SU-DHL-6 (cell line): ENCODE results near the gene APRT.

ENCODE experiments used
- H2AFZ ChIP-seq: fragments of 200-600 bp; sonication (generic); 2 replicates; pipeline ENCODE4 v1.6.1; 2014; ENCODE audit warnings: low read depth, mild to moderate bottlenecking, moderate library complexity, mixed read lengths, antibody characterized with exemption, low read length; ENCODE audit not compliant: severe bottlenecking
- H3F3A ChIP-seq: fragments of 200-600 bp; shearing (Covaris generic); 2 replicates; pipeline ENCODE4 v1.6.0; 2016; ENCODE audit warnings: antibody characterized with exemption, mild to moderate bottlenecking; ENCODE audit not compliant: insufficient read depth
- H3K27ac ChIP-seq: fragments of 200-600 bp; sonication (generic); 2 replicates; pipeline ENCODE4 v1.5.1; 2016; ENCODE audit warnings: low read depth, mild to moderate bottlenecking, low read length, moderate library complexity, mixed read lengths
- H3K27me3 ChIP-seq: fragments of 200-600 bp; sonication (generic), shearing (Covaris generic); 2 replicates; pipeline ENCODE4 v1.6.0; 2014; ENCODE audit warnings: mild to moderate bottlenecking, low read length
- H3K36me3 ChIP-seq: fragments of 200-600 bp; sonication (generic); 2 replicates; pipeline ENCODE4 v1.6.1; 2014; ENCODE audit warnings: mild to moderate bottlenecking, low read length, mixed read lengths
- H3K4me2 ChIP-seq: fragments of 300-600, 200-600 bp; shearing (Covaris generic), sonication (generic); 2 replicates; pipeline ENCODE4 v1.6.0; 2014; ENCODE audit warnings: low read length, low read depth, mild to moderate bottlenecking; ENCODE audit not compliant: poor library complexity, severe bottlenecking
- H3K4me3 ChIP-seq: fragments of 200-600 bp; sonication (generic); 2 replicates; pipeline ENCODE4 v1.5.1; 2014; ENCODE audit warnings: antibody characterized with exemption, low read length, mild to moderate bottlenecking, mixed read lengths; ENCODE audit not compliant: insufficient read depth, poor library complexity, severe bottlenecking
- H3K79me2 ChIP-seq: fragments of 200-600 bp; sonication (generic); 2 replicates; pipeline ENCODE4 v1.6.1; 2014; ENCODE audit warnings: mild to moderate bottlenecking, low read length, moderate library complexity; ENCODE audit not compliant: insufficient read depth
- H3K9ac ChIP-seq: fragments of 200-600 bp; sonication (generic); 2 replicates; pipeline ENCODE4 v1.7.0; 2014; ENCODE audit warnings: mild to moderate bottlenecking, low read length
- H3K9me2 ChIP-seq: fragments of 200-600 bp; sonication (generic); replicated peaks from 2 replicates; pipeline ENCODE4 v1.6.1; 2014; ENCODE audit warnings: low read length; ENCODE audit not compliant: insufficient read depth
- H3K9me3 ChIP-seq: fragments of 200-600 bp; sonication (generic); 2 replicates; pipeline ENCODE4 v1.6.1; 2014; ENCODE audit warnings: low read length, mixed read lengths; ENCODE audit not compliant: insufficient read depth
- H4K20me1 ChIP-seq: fragments of 200-600 bp; sonication (generic); 2 replicates; pipeline ENCODE4 v1.6.1; 2014; ENCODE audit warnings: low read depth, mild to moderate bottlenecking, antibody characterized with exemption, low read length, moderate library complexity, mixed read lengths
- CTCF ChIP-seq: fragments of 200-600 bp; sonication (generic); IDR thresholded peaks from one replicate; pipeline ENCODE4 v1.5.1; 2017; ENCODE audit warnings: antibody characterized with exemption, mild to moderate bottlenecking, low read length, moderate library complexity; ENCODE audit not compliant: insufficient read depth, poor library complexity, severe bottlenecking
- EZH2phosphoT487 ChIP-seq: fragments of 200-600 bp; sonication (generic), shearing (Covaris generic); conservative IDR thresholded peaks from 2 replicates; pipeline ENCODE4 v1.6.1; 2018; ENCODE audit warnings: mild to moderate bottlenecking, antibody characterized with exemption, low read length, moderate library complexity, mixed read lengths

The APRT gene

GRCh38 chr16:88816736-88817535, 5.2 kb upstream of the APRT start:
- TF ChIP-seq EZH2phosphoT487 (no peak), CTCF (no peak)
- H3K79me2 ChIP-seq, result no peaks in the 10 kb centered on the region
- H3K27me3 ChIP-seq, result no peaks in the 10 kb centered on the region
- no peaks in the 10 kb centered on the region for H3K36me3 ChIP-seq
- H3K27ac ChIP-seq, result no peak overlapping the region
- H3K9me2 ChIP-seq, result no peaks in the 10 kb centered on the region
- no peak overlapping the region for H2AFZ ChIP-seq
- no peak overlapping the region for H3K9ac ChIP-seq
- no peaks in the 10 kb centered on the region for H4K20me1 ChIP-seq
- H3K4me2 ChIP-seq, result no peak overlapping the region
- H3F3A ChIP-seq, result no peaks in the 10 kb centered on the region; the same call in 1 of the 2 replicates
- peaks cover 4% of the 10 kb centered on the region; the same call in 1 of the 2 replicates for H3K9me3 ChIP-seq
- no peak overlapping the region for H3K4me3 ChIP-seq

GRCh38 chr16:88815901-88816589, 4.3 kb upstream of the APRT start:
- peaks cover 2% of the 10 kb centered on the region; the same call in 1 of the 2 replicates for H3K79me2 ChIP-seq
- no peak overlapping the region for H2AFZ ChIP-seq
- no peaks in the 10 kb centered on the region for H4K20me1 ChIP-seq
- peaks cover under 1% of the 10 kb centered on the region; the same call in 1 of the 2 replicates for H3F3A ChIP-seq
- no peak overlapping the region for H3K4me2 ChIP-seq
- H3K9ac ChIP-seq, result no peak overlapping the region
- no peak for TF ChIP-seq EZH2phosphoT487
- TF ChIP-seq CTCF, result peak; percentile 74
- peaks cover 5% of the 10 kb centered on the region; the same call in 1 of the 2 replicates for H3K9me3 ChIP-seq
- H3K4me3 ChIP-seq, result no peak overlapping the region
- H3K9me2 ChIP-seq, result no peaks in the 10 kb centered on the region
- no peaks in the 10 kb centered on the region for H3K36me3 ChIP-seq
- H3K27ac ChIP-seq, result no peak overlapping the region
- H3K27me3 ChIP-seq, result no peaks in the 10 kb centered on the region

- Histone ChIP-seq H3K27me3 (no peaks in the 10 kb centered on the region), H4K20me1 (no peaks in the 10 kb centered on the region), H3F3A (peaks cover 8% of the 10 kb centered on the region; the same call in 1 of the 2 replicates), H3K9me3 (peaks cover 5% of the 10 kb centered on the region; the same call in 1 of the 2 replicates), H3K79me2 (peaks cover 7% of the 10 kb centered on the region; the same call in 1 of the 2 replicates), H2AFZ (no peak overlapping the region), H3K27ac (no peak overlapping the region), H3K9ac (no peak overlapping the region), H3K4me3 (no peak overlapping the region), H3K4me2 (no peak overlapping the region), H3K36me3 (no peaks in the 10 kb centered on the region), H3K9me2 (no peaks in the 10 kb centered on the region)
- TF ChIP-seq EZH2phosphoT487 (no peak), CTCF (no peak)
These were observed 3.5 kb upstream of the APRT start for GRCh38 chr16:88815227-88815626.
